Measurements from ENCODE around the gene NELL1. TPM values are rescaled to one million over a fixed set of nuclear protein-coding genes. Genes with fewer than 3 reads are reported as not detected.

The NELL1 gene
- total RNA-seq, 1 experiment from 2014 or later, result not detected

DNA sequence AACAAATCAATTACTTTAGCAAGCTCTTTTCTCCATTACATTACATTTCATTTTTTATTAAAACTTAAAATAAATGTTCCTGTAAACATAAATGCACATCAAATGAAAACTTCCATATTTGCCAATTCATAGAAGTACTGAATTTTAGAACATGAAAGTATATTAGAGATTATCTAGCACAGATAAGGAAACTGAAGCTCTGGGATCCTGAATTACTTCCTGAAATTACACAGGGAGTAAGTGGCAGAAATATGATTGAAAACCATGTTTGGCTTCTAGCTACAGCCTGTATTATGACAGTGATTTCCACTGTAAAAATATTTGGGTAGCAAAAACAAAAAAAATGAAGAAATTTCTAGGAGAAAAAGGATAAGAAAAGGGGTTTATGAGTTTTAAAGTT, 387.3 kb downstream of the NELL1 start:
- CTCF ChIA-PET, result no interaction called here
- Mint-ChIP-seq H3K4me1 (ENCODE audit: low read depth, unreplicated experiment) (no peaks in the 10 kb centered on the region), H3K27me3 (ENCODE audit: insufficient read depth, unreplicated experiment) (no peaks in the 10 kb centered on the region), H3K27ac (ENCODE audit: unreplicated experiment) (no peak overlapping the region), H3K9me3 (ENCODE audit: unreplicated experiment) (no peaks in the 10 kb centered on the region), H3K36me3 (ENCODE audit: insufficient read depth, unreplicated experiment) (no peaks in the 10 kb centered on the region), H3K4me3 (ENCODE audit: unreplicated experiment) (no peak overlapping the region)
- no peaks in the 10 kb centered on the region for H3K4me1 ChIP-seq
- intact Hi-C loops (cut with micrococcal nuclease; ENCODE audit: unreplicated experiment), result no loop called here
- POLR2A ChIA-PET, result no interaction called here
- no peak overlapping the region for H3K4me3 ChIP-seq (ENCODE audit: low read depth, low read length)
- BruUV-seq (replicated peaks), result no TSS peak
- no peaks in the 10 kb centered on the region for H3K27me3 ChIP-seq (replicated peaks; ENCODE audit: control insufficient read depth, insufficient read depth, low read length)
- no peaks in the 10 kb centered on the region for H3K9me3 ChIP-seq
- no peaks in the 10 kb centered on the region for H3K36me3 ChIP-seq (ENCODE audit: control insufficient read depth, insufficient read depth, low read length)
- DNase-seq, result no peak
- TF ChIP-seq, protein P1, sequence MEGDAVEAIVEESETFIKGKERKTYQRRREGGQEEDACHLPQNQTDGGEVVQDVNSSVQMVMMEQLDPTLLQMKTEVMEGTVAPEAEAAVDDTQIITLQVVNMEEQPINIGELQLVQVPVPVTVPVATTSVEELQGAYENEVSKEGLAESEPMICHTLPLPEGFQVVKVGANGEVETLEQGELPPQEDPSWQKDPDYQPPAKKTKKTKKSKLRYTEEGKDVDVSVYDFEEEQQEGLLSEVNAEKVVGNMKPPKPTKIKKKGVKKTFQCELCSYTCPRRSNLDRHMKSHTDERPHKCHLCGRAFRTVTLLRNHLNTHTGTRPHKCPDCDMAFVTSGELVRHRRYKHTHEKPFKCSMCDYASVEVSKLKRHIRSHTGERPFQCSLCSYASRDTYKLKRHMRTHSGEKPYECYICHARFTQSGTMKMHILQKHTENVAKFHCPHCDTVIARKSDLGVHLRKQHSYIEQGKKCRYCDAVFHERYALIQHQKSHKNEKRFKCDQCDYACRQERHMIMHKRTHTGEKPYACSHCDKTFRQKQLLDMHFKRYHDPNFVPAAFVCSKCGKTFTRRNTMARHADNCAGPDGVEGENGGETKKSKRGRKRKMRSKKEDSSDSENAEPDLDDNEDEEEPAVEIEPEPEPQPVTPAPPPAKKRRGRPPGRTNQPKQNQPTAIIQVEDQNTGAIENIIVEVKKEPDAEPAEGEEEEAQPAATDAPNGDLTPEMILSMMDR (IDR thresholded peaks at IDR 0.05; ENCODE audit: insufficient read depth in 1 of 2, low read depth in 1 of 2, low read length in 1 of 2, severe bottlenecking in 1 of 2, unreplicated experiment in 1 of 2), result no peak

DNA sequence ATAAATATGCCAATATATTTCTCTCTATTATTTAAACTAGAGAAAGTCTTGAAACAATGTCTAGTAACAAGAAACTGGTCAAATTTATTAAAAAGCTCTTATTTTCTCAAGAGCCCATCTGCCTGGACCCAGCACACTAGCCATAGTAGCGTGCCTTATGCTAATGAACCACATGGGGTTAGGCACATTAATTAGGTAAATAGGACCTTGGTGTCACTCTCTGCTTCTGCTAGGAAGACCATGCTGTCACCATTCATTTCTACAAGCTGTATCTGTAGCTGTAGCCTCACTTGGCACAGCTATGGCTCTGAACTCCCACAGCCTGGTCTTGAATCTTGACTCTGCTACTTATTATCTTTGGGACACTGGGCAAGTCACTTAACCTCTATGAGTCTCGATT, 390.5 kb downstream of the NELL1 start:
- no peaks in the 10 kb centered on the region for H3K36me3 ChIP-seq (ENCODE audit: control insufficient read depth, insufficient read depth, low read length)
- no peaks in the 10 kb centered on the region for H3K27me3 ChIP-seq (replicated peaks; ENCODE audit: control insufficient read depth, insufficient read depth, low read length)
- H3K36me3 Mint-ChIP-seq (ENCODE audit: insufficient read depth, unreplicated experiment), result no peaks in the 10 kb centered on the region
- H3K4me1 Mint-ChIP-seq (ENCODE audit: low read depth, unreplicated experiment), result no peaks in the 10 kb centered on the region
- CTCF ChIA-PET, result no interaction called here
- peaks cover 11% of the 10 kb centered on the region; the same call in 1 of the 2 replicates for H3K9me3 ChIP-seq
- no peak overlapping the region for H3K27ac Mint-ChIP-seq (ENCODE audit: unreplicated experiment)
- no peaks in the 10 kb centered on the region for H3K4me1 ChIP-seq
- no peaks in the 10 kb centered on the region for H3K9me3 Mint-ChIP-seq (ENCODE audit: unreplicated experiment)
- TF ChIP-seq, protein P1 (IDR thresholded peaks at IDR 0.05; ENCODE audit: insufficient read depth in 1 of 2, low read depth in 1 of 2, low read length in 1 of 2, severe bottlenecking in 1 of 2, unreplicated experiment in 1 of 2), result no peak
- BruUV-seq (replicated peaks), result no TSS peak
- no peaks in the 10 kb centered on the region for H3K27me3 Mint-ChIP-seq (ENCODE audit: insufficient read depth, unreplicated experiment)
- intact Hi-C loops (cut with micrococcal nuclease; ENCODE audit: unreplicated experiment), result no loop called here
- DNase-seq, result no peak
- POLR2A ChIA-PET, result no interaction called here
- H3K4me3 ChIP-seq (ENCODE audit: low read depth, low read length), result no peak overlapping the region
- no peak overlapping the region for H3K4me3 Mint-ChIP-seq (ENCODE audit: unreplicated experiment)

DNA sequence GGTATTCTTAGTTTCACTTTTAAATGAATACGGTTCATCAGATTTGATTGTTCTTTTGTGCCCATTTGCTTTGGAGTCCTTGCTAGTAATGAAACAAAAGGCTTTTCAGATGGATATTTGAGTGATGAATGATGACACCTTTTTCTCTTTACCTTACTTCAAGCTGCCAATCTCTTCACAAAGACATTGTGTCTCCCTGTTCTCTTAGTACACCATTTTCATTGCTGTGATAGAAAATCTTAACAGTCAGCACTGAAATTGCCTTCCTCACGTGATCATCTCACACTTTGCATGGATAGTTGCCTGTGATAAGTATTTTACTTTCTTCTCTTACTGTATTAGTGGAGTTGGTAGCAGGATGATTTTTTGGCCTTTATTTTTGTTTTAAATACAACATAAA, 396.6 kb downstream of the NELL1 start:
- BruUV-seq (replicated peaks), result no TSS peak
- H3K9me3 ChIP-seq, result peaks cover 11% of the 10 kb centered on the region; the same call in 1 of the 2 replicates
- intact Hi-C loops (cut with micrococcal nuclease; ENCODE audit: unreplicated experiment), result no loop called here
- CTCF ChIA-PET, result no interaction called here
- POLR2A ChIA-PET, result no interaction called here
- no peaks in the 10 kb centered on the region for H3K36me3 ChIP-seq (ENCODE audit: control insufficient read depth, insufficient read depth, low read length)
- no peaks in the 10 kb centered on the region for H3K27me3 ChIP-seq (replicated peaks; ENCODE audit: control insufficient read depth, insufficient read depth, low read length)
- TF ChIP-seq, protein P1 (IDR thresholded peaks at IDR 0.05; ENCODE audit: insufficient read depth in 1 of 2, low read depth in 1 of 2, low read length in 1 of 2, severe bottlenecking in 1 of 2, unreplicated experiment in 1 of 2), result no peak
- no peak for DNase-seq
- Mint-ChIP-seq H3K4me1 (ENCODE audit: low read depth, unreplicated experiment) (no peaks in the 10 kb centered on the region), H3K9me3 (ENCODE audit: unreplicated experiment) (no peaks in the 10 kb centered on the region), H3K4me3 (ENCODE audit: unreplicated experiment) (no peak overlapping the region), H3K27ac (ENCODE audit: unreplicated experiment) (no peak overlapping the region), H3K36me3 (ENCODE audit: insufficient read depth, unreplicated experiment) (no peaks in the 10 kb centered on the region), H3K27me3 (ENCODE audit: insufficient read depth, unreplicated experiment) (no peaks in the 10 kb centered on the region)
- no peak overlapping the region for H3K4me3 ChIP-seq (ENCODE audit: low read depth, low read length)
- no peaks in the 10 kb centered on the region for H3K4me1 ChIP-seq

All from Caco-2 (cell line).